ENCODE measurements around the gene COL27A1.

COL27A1 gene

DNA sequence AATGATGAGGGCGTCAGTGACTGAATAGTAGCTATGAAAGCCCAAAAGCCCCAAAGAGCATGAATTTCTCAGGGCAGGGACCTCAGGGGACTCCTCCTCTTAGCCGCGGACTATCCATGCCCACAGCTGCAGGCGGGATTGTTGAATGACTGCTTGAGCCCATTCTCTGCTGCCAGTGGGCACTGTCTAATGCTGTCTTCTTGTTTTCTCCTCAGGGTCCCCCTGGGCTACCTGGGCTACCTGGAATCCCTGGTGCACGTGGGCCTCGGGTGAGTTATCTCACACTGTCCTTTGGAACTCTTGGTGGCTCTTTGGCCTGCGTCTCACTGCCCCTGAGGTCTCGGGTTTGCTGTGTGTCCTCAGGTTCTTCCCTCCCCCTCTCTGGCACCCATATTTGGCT is 22.7 kb downstream of the COL27A1 start:
- Histone ChIP-seq H3K27ac (ENCODE audit: low read length) (no peak overlapping the region), H3K4me3 (ENCODE audit: low read depth in 1 of 2, low read length in 2 of 2) (no peak overlapping the region), H3K9me3 (ENCODE audit: insufficient read depth, low read length, severe bottlenecking) (no peaks in the 10 kb centered on the region), H3K9ac (ENCODE audit: low read depth, low read length) (no peak overlapping the region), H3K79me2 (ENCODE audit: insufficient read depth, low read length) (no peaks in the 10 kb centered on the region), H3K36me3 (ENCODE audit: insufficient read depth, low read length) (no peaks in the 10 kb centered on the region), H3K4me2 (ENCODE audit: insufficient read depth, low read length) (no peak overlapping the region), H3K27me3 (ENCODE audit: insufficient read depth, low read length, poor library complexity) (no peaks in the 10 kb centered on the region), H3K4me1 (ENCODE audit: insufficient read depth, low read length) (no peaks in the 10 kb centered on the region), H4K20me1 (ENCODE audit: insufficient read depth, low read length) (no peaks in the 10 kb centered on the region), H2AFZ (ENCODE audit: low read depth, low read length) (no peak overlapping the region)
- TF ChIP-seq EZH2 (IDR thresholded peaks at IDR 0.05; ENCODE audit: borderline replicate concordance, low read depth, low read length, severe bottlenecking) (no peak), CTCF (IDR thresholded peaks at IDR 0.05; ENCODE audit: borderline replicate concordance, extremely low read depth, low read length, poor library complexity, severe bottlenecking) (no peak)
- ATAC-seq (ENCODE audit: insufficient read depth, low read depth) (no peak), DNase-seq (no peak)

- no peaks in the 10 kb centered on the region for H3K79me2 ChIP-seq (ENCODE audit: insufficient read depth, low read length)
- no peak overlapping the region for H3K4me2 ChIP-seq (ENCODE audit: insufficient read depth, low read length)
- ATAC-seq (ENCODE audit: insufficient read depth, low read depth), result no peak
- no peaks in the 10 kb centered on the region for H4K20me1 ChIP-seq (ENCODE audit: insufficient read depth, low read length)
- no peaks in the 10 kb centered on the region for H3K9me3 ChIP-seq (ENCODE audit: insufficient read depth, low read length, severe bottlenecking)
- no peaks in the 10 kb centered on the region for H3K4me1 ChIP-seq (ENCODE audit: insufficient read depth, low read length)
- H3K27me3 ChIP-seq (ENCODE audit: insufficient read depth, low read length, poor library complexity), result no peaks in the 10 kb centered on the region
- H3K36me3 ChIP-seq (ENCODE audit: insufficient read depth, low read length), result no peaks in the 10 kb centered on the region
- H3K4me3 ChIP-seq (ENCODE audit: low read depth in 1 of 2, low read length in 2 of 2), result no peak overlapping the region
- no peak overlapping the region for H2AFZ ChIP-seq (ENCODE audit: low read depth, low read length)
- DNase-seq, result no peak
- no peak overlapping the region for H3K9ac ChIP-seq (ENCODE audit: low read depth, low read length)
- TF ChIP-seq EZH2 (IDR thresholded peaks at IDR 0.05; ENCODE audit: borderline replicate concordance, low read depth, low read length, severe bottlenecking), result no peak
- TF ChIP-seq CTCF (IDR thresholded peaks at IDR 0.05; ENCODE audit: borderline replicate concordance, extremely low read depth, low read length, poor library complexity, severe bottlenecking), result no peak
- no peak overlapping the region for H3K27ac ChIP-seq (ENCODE audit: low read length)
Observed at GRCh38 chr9:114178756-114179450, 23.6 kb downstream of the COL27A1 start.

DNA sequence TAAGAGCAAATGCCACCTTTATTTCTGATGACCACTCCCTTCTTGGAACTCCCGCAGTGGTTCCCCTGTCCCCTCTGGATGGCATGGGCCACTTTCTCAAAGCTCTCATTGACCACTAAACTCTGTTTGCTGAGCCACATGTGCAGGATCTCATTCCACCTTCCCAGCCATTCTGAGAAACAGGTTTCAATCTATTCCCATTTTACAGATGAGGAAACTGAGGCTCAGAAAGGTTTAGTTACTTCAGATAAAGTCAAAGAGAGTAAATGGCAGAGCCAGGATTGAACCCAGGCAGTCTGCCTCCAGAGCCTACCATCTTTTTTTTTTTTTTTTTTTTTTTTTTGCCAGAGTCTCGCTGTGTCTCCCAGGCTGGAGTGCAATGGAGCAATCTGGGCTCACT is 24.2 kb downstream of the COL27A1 start:
- ATAC-seq (ENCODE audit: insufficient read depth, low read depth), result no peak
- no peak overlapping the region for H3K4me2 ChIP-seq (ENCODE audit: insufficient read depth, low read length)
- H3K79me2 ChIP-seq (ENCODE audit: insufficient read depth, low read length), result no peaks in the 10 kb centered on the region
- no peaks in the 10 kb centered on the region for H3K36me3 ChIP-seq (ENCODE audit: insufficient read depth, low read length)
- no peaks in the 10 kb centered on the region for H4K20me1 ChIP-seq (ENCODE audit: insufficient read depth, low read length)
- H3K9me3 ChIP-seq (ENCODE audit: insufficient read depth, low read length, severe bottlenecking), result no peaks in the 10 kb centered on the region
- H3K4me3 ChIP-seq (ENCODE audit: low read depth in 1 of 2, low read length in 2 of 2), result no peak overlapping the region
- H3K27me3 ChIP-seq (ENCODE audit: insufficient read depth, low read length, poor library complexity), result no peaks in the 10 kb centered on the region
- H3K4me1 ChIP-seq (ENCODE audit: insufficient read depth, low read length), result no peaks in the 10 kb centered on the region
- H2AFZ ChIP-seq (ENCODE audit: low read depth, low read length), result no peak overlapping the region
- no peak for DNase-seq
- TF ChIP-seq CTCF (IDR thresholded peaks at IDR 0.05; ENCODE audit: borderline replicate concordance, extremely low read depth, low read length, poor library complexity, severe bottlenecking), result no peak
- TF ChIP-seq EZH2 (IDR thresholded peaks at IDR 0.05; ENCODE audit: borderline replicate concordance, low read depth, low read length, severe bottlenecking), result no peak
- no peak overlapping the region for H3K27ac ChIP-seq (ENCODE audit: low read length)
- no peak overlapping the region for H3K9ac ChIP-seq (ENCODE audit: low read depth, low read length)
